Medulla oblongata (tissue), 1 donor: Measurements from ENCODE around the gene TEAD1.

Source experiments
- DNase-seq: peaks from one replicate; pipeline ENCODE4 v3.0.0-alpha.2; 2015; ENCODE audit errors: extremely low spot score

TEAD1 gene

DNA sequence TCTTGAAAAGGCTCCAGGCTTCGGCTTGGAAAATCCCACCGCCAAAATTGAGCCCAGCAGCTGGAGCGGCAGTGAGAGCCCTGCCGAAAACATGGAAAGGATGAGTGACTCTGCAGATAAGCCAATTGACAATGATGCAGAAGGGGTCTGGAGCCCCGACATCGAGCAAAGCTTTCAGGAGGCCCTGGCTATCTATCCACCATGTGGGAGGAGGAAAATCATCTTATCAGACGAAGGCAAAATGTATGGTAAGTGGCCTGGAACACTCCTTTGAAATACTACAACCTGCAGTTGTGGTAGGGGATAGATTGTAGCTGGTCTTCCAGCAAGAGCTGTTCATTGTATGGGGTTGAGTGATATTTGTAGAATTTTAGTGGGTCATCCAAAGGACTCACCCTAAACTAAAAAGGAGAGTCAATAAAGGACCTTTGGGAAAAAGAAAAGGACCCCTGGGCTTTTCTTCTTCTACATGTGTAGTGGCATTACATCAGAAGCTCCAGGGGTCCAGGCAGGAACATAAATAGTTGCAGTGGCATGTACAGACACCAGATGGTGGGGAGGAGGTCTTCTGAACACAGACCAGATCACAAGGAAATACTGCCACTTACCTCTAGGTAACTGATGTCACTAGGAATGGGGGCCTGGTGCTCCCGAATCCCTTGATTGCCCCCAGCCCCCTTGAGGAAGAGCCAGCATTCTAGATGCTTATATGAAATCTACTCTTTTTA, 90.1 kb downstream of the TEAD1 start:
- no peak for DNase-seq

DNA sequence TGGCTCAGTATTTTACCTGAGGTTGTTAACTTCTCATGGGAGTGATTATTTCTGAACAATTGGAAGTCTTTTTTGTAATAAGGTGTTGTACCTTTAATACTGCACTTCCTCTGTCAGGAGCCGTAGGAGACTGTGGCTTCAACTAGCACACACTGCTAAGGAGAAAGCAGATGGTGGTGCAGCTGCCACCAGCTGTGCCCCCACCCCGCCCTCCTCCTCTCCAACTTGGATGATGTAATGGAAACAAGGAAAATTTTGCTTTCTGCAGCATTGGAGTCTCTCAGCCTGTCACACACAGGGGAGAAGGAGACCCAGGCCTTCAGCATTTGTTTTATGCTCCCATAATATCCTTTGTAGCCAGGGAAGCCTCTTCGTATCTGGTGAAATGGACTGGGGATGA, 91.2 kb downstream of the TEAD1 start:
- no peak for DNase-seq

DNA sequence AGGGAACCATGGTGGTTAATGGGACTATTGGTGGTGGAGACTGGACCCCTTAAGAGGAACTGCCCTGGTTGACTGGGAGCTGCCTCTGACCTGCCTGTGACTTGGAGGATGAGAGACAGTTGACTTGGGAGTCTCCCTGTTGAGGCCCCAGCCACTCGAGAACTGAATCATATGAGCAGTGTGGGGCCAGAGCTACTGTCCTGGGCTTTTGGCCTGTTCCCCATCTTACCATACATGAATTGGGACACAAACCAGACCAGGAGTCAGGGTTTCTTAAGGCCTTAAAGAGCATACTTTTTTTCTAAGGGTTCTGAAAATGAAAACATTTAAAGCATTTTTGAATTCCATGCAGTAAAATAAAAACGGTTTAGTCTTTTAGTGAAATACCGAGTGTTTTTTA, 92.8 kb downstream of the TEAD1 start:
- DNase-seq = no peak

DNA sequence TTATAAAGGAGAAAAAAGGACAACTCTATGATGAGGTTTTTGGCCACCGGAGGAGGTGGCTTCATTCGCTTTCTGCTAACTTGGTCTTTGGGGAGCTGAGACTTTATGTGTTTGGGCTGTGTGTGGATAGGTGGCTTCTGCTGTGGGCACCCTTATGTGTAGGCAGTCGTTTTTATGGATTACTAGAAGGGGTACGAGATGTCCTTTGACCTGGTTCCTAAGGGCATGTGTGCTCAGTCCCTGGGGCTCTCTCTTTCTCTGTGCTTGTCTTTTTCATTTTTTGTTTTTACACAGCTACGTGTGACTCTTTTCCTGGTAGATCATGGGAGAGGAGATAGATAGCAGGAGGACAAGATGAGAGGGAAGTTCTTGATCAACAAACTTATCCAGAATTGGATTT, 93.4 kb downstream of the TEAD1 start:
- no peak for DNase-seq

DNA sequence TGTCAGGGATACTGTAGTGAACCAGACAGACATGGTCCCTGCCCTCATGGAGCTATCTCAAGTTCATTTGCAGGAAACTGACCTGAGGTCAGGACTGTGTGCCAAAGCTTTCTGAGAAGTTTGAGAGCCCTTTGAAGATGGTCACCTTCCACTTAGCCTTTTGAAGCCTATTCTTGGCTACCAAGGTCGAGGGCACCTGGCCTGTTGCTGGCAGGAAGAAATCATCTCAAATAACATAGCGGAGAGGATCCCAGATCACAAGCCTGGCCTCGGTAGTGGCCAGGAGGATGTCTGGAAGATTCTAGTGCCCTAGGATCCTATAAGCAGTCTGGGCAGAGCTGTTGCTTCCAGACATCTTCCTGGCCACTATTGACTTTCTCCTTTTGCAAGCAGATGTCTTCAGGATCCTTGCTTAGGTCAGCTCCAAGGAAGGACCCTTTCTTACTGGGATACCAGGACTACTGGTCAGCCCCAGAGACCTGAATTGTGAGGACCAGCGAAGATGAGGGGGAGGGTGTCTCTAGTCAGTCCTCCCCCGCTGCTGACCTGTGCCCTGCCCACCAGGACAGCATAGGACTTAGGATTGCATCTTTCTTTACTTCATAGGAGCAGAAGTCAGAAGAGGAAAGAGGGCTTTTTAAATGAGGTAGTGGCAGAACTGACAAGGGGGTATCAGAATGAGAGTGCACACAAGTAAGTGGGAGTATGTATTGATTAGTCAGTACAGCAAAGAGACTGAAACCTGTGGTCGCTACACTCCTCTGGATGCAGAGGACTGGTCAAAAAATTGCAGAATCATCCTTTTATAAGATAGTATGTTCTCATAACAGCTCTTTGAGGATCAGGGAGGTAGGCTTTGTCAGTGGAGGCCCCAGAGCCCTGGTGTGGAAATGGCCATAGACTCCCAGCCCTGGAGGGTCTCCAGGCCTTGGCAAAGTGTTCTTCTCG, 94.8 kb downstream of the TEAD1 start:
- no peak for DNase-seq

DNA sequence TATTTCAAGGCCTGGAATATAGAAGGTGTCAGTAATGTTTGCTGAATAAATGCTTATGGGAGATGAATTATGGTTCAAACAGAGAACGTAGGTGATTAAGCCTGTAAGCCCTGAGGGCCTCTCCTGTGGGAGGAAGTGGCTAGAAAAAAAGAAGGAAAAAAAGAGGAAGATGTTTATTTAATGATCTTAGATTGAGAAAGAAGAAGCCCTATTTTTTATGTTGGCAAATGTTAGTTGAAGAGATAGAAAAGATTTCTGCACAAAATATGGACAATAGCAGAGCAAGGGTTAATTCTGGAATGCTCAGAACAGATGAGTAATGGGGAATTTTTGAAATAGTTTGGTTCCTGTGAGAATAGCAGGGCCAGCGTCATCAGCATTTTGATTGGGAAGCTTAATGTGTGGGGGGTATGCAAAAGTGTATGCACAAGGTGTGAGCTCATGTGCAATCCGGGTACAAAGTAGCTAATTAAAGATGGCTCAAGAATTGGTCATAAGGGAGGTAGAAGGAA, 95.7 kb downstream of the TEAD1 start:
- DNase-seq = no peak

DNA sequence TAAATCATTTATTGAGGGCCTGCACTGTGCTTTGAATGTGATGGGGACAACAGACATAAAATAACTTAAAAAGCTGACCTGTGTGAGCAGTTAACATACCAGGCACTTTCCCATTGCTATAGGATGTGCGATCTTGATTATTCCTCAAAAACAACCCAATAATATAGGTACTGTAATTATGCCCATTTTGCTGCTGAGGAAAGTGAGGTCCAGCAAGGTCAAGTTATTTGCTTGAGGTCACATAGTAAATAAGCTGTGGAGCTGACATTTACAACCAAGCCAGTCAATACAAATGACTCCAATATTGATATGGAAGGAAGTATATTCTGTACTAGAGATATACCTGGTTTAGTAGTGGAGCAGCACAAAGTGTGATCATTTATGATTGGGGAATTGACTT, 96.2 kb downstream of the TEAD1 start:
- no peak for DNase-seq

DNA sequence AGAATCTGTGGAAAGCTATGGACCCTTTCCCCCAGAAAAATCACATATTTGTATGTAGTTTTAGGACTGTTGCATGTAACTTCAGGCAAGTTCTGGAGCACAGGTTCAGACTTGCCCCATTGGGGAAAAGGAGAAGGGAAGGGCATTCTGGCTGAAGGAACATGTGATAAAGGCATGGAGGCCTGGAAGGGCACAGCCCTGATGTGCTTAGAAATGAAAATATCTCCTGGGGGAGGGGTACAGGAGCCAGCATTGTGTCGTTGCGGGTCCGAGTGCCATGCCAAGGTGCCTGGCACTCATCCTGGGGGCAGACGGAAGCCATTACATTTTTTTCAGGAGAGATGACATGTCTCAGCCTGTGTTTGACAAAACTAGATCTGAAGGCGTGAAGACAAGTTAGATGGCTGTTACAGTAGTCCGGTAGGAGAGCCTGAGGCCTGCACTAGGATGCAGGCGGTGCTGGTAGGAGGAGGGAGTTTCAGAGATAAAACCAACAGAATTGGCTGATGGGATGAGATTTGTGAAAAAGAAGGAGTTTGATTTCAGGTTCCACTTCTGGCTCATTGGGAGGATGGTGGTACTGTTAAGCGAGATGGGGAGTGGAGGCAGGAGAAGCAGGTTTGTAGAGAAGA, 96.9 kb downstream of the TEAD1 start:
- no peak for DNase-seq

DNA sequence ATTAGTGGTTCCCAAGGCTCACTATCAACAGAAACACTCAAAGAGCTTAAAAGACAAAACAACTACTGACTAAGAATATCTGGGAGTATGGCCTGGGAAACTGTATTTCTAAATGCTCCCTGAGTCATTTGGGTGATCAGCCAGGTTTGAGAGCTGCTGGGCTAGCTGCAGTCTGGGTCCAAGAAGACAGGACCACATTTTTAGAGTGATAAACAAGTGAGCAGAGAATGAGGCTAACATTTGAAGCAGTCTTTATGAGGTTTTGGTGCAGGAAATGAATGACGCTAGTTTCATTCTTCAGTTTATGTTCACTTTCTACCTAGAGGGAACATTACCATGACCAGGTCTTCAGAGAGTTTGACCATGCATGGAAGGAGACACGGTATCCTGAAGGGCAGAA, 97.7 kb downstream of the TEAD1 start:
- no peak for DNase-seq

DNA sequence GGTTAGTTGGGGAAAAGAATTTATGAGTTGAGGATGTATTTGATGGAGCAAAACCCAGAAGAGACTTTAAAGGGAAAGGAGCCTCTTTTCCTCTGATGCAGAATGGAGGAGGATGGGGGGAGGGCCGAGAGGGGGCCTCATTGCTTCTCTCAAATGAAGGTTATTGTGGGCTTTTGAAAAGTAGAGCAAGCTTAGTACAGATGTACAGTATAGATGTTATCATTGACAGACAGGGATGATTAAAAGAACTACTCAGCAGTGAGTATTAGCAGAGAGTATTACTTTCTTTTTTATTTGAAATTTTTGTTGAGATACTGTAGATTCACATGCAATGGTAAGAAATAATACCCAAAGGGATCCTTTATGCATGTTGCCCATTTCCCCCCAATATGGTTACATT, 98.1 kb downstream of the TEAD1 start:
- no peak for DNase-seq

DNA sequence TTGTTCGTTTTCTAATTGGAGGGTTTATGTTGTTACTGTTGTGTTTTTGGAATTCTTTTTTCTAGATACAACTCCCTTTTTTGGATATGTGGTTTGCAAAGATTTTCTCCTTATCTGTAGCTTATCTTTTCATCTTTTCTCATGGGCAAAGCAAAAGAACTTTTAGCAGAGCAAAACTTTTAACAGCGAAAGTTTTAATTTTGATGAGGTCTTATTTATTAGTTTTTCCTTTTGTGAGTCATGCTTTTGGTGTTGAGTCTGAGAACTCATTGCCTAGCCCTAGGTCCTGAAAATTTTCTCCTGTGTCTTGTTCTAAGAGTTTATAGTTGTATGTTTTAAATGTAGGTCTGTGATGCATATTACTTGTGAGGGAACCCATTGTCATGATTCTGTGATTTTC, 99.4 kb downstream of the TEAD1 start:
- no peak for DNase-seq

DNA sequence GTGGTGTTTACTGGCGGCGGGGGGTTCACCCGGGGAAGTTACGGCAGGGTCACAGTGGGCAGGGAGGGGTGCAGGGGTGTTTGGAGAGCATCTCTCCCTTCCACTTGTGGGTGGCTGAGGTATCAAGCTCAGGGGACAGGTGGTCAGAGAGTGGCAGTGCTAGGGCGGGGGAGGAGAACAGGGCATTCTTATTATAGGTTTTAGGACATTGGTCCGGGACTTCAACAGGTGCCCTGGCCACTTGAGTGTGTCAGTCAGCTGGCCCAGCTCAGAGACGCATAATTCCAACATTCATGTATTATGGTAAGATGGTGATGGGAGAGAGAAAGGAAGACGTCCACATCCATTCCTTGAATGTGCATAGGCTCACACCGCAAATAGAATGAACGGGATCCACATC, 101.7 kb downstream of the TEAD1 start:
- DNase-seq = no peak

DNA sequence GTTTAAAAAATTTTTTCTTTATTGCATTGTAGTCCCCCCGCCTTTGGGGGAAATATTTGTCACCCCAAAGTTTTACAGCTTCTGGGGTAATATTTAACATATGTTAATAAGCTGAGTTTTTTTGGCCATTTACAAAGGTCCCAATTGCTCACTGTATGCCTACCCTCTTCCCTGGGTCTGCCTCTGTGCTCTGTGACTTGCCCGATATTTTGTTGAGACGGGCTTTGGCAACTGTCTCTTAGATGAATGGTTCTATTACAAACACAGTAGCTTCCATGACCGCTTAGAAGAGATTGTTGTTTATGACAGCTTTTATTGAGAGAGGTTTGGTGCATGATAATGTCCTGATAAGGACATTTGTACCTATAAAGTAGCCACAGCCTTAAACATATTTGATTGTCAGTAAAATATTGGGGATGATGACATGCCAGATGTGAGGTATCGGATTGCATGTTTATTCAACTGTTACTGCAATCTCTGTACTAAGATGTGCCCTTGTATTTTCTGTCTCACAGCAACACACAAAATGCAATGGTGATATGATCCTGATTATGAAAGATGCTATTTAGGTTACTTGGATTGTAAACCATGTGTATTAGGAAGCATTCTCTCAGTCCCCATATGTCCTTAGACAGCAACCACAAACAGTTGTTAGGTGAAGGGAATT, 103.1 kb downstream of the TEAD1 start:
- no peak for DNase-seq

DNA sequence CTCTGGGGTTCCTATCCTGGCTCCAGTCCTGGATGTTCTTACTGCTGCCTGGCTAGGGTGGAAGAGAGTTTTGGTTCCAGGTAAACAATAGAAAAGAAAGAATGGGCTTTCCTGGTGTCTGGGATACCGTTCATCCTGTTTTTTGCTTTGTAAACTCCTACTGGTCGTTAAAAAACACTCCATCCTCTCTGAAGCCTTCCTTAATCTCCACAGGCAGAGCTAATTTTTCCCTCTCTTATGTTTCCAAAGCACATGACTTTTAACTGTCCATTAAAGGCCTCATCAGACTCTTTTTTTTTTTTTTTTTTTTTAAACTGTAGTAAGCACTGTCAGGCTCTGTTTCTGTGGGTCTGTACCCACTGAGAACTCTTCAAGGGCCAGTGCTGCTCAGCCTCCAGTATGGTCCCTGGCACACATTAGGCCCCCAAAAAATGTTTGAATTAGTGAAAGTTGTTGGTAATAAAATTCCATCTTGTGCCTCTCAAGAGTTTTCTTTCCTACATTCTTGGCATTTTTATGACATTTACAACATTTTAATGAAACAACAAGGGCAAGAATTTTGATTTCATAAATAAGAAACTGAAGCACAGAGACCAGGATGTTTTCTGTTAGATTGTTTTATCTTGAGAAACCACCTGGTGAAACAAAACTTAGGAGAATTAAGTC, 104.2 kb downstream of the TEAD1 start:
- DNase-seq = no peak

DNA sequence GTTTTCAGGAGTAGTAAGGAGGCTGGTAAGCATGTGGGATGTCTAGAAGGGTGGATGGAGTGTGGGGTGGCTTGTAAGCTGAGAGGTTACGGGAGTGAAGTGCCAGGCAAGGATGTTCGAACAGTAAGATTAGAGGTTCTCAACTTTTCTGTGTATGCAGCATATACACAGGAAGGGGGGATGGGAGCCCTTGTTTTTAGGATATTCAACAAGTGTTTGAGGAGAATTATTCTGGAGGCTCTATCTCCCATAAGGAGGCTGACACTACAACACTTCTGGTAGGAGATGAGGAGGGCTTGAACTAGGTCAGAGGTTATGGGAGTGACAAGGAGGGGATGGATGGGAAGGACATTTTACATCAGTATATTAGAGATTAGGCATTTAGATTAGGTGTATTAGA, 109.5 kb downstream of the TEAD1 start:
- no peak for DNase-seq

DNA sequence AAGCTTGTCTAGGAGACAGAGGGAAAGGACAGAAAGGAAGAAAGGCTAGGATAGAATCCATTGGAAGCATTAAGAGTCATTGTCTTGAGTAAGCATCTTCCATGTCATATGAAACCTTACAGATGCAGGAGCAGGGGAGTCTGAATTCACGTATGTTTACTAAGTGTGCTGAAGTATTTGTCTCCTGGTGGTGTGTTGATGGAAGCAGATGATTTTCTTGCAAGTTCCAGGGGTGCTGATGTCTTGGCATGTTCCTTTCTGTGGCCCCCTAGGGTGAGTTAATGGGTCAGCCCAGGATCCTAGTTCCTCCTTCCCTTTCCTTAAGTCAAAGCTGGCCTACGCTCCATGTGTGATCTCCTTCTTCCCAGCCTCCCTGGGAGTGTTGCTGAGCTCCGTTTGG, 110.2 kb downstream of the TEAD1 start:
- no peak for DNase-seq

DNA sequence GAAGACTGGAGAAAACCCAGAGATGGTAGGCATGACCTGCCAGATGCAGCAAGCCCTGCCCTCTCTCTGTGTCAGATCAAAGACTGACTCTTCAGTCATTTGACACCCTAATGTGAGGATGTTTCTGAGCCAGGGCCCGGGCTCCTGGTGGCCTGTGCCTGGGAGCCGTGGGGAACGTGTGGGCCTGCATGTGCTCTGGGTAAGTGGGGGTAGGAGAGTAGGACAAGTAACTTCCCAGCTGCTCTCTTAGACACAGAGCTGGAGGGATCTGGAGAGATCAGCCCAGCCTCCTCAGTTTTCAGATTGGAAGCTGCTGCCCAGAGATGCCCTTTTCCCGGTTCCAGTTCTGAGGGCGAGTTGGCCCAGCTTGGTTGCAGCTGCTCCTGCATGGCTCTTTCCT, 110.8 kb downstream of the TEAD1 start:
- no peak for DNase-seq

DNA sequence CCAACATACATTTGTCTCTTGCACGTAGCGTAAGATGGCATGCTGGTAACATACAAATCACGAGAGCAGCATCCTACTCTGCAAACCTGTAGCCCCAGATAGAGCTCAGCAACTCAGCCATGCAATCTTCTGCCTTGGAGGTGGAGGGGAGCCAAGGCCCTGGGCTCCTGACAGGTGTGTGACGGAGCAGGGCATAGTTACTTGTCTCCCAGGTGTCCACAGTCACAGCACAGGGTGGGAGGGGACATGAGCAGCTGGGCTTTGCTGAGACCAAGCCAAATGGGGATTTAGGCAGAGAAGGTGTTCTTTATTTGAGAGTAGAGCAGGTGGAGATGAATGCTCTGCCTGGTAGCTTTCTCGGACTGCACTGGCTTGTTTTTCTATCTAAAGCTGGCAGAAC, 111.7 kb downstream of the TEAD1 start:
- DNase-seq = no peak

DNA sequence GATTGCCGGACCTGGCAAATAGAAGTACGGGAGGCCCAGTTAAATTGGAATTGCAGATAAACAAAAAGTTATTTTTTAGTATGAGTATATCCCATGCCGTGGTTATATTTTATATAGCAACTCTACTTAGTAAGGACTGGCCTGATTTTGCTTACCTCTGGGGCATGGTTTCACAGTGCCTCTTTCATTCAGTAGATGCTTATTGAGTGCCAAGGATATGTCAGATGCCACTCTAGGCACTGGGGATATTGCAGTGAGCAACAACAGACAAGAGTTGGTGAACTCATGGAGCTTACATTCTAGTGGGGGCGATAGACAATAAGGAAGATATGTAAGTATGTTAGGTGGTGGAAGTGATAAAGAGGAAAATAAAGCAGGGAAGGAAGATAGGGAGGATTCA, 112.2 kb downstream of the TEAD1 start:
- no peak for DNase-seq

DNA sequence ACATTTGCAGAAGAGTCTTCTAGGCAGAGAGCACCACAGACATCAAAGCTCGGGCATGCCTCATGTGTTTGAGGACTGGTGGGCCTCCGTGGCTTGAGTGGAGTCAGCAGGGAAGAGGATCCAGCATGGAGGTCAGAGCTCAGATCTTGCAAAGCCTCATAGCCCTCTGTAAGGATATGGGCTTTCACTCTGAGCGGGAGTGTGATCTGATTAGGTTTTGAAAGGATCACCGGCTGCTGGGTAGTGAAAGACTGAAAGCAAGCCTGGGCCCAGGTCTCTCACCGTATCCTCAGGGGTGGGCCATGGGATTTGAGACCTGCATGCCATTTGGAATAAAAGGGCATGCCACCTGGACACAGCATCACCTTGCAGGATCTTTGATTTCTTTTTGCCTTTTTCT, 112.7 kb downstream of the TEAD1 start:
- no peak for DNase-seq

DNA sequence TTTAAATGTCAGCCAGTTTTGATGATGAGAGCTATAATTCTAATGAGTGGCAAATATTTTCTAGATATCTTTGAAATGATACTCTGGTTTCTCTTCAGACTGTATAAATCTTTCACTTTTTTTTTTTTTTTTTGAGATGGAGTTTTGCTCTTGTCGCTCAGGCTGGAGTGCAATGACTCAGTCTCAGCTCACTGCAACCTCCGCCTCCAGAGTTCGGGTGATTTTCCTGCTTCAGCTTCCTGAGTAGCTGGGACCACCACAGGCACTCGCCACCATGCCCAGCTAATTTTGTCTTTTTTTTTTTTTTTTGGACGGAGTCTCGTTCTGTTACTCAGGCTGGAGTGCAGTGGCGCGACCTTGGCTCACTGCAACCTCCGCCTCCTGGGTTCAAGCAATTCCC, 113.6 kb downstream of the TEAD1 start:
- no peak for DNase-seq
